ENCODE data around the gene MAP3K4. TPM values are rescaled to one million over a fixed set of nuclear protein-coding genes. Genes with fewer than 3 reads are reported as not detected.

Gene MAP3K4
- total RNA-seq, 1 experiment from 2014 or later = 27.9 TPM

DNA sequence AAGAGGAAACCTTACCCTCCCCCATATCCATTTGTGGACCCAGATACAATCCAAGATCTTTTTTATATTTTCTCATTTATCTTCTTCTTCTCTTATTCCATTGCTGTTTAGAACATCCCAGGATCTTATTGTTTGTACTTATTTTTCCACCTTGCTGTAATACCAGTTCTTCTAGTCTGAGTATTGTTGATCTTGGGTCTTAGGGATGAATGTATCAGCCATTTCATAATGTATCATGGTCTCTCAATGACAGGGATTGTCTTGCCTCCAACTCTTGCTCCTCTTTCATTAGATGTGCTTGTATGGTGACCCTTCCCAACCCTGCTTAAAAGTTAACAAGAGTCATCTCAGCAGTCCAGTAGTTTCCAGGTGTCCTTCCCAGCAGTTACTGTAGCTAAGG is 63.3 kb downstream of the MAP3K4 start:
- Histone ChIP-seq H3K4me3 (ENCODE audit: low read length) (no peak overlapping the region), H3K9me3 (ENCODE audit: low read length) (no peaks in the 10 kb centered on the region), H3K27me3 (ENCODE audit: low read length) (no peaks in the 10 kb centered on the region), H3K27ac (ENCODE audit: low read length) (no peak overlapping the region), H3K4me2 (ENCODE audit: low read length) (no peak overlapping the region), H2AFZ (ENCODE audit: low read length) (no peak overlapping the region), H3K4me1 (ENCODE audit: insufficient read depth, low read length) (peaks cover 8% of the 10 kb centered on the region), H3K79me2 (ENCODE audit: low read length) (peaks cover 26% of the 10 kb centered on the region; the same call in 1 of the 2 replicates), H3K9ac (ENCODE audit: low read length) (no peak overlapping the region), H4K20me1 (ENCODE audit: low read length) (no peaks in the 10 kb centered on the region), H3F3A (ENCODE audit: low read length, unreplicated experiment) (no peaks in the 10 kb centered on the region), H3K9me2 (replicated peaks; ENCODE audit: low read length) (no peaks in the 10 kb centered on the region), H3K36me3 (ENCODE audit: low read depth, low read length) (peaks cover 2% of the 10 kb centered on the region; the same call in 1 of the 2 replicates)
- peak; percentile 37 for DNase-seq
- ATAC-seq = no peak
- intact Hi-C loops (cut with micrococcal nuclease) = no loop called here
- TF ChIP-seq EZH2 (IDR thresholded peaks at IDR 0.05; ENCODE audit: low read length, unreplicated experiment) (no peak), EZH2phosphoT487 (IDR thresholded peaks at IDR 0.05; ENCODE audit: borderline replicate concordance, low read length) (no peak)
- TF ChIP-seq, protein P1, sequence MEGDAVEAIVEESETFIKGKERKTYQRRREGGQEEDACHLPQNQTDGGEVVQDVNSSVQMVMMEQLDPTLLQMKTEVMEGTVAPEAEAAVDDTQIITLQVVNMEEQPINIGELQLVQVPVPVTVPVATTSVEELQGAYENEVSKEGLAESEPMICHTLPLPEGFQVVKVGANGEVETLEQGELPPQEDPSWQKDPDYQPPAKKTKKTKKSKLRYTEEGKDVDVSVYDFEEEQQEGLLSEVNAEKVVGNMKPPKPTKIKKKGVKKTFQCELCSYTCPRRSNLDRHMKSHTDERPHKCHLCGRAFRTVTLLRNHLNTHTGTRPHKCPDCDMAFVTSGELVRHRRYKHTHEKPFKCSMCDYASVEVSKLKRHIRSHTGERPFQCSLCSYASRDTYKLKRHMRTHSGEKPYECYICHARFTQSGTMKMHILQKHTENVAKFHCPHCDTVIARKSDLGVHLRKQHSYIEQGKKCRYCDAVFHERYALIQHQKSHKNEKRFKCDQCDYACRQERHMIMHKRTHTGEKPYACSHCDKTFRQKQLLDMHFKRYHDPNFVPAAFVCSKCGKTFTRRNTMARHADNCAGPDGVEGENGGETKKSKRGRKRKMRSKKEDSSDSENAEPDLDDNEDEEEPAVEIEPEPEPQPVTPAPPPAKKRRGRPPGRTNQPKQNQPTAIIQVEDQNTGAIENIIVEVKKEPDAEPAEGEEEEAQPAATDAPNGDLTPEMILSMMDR (conservative IDR thresholded peaks at IDR 0.05; ENCODE audit: low read depth, low read length) = no peak
- ChIA-PET POLR2A (ENCODE audit: unreplicated experiment) (no interaction called here), CTCF (no interaction called here)
- no TSS peak for BruUV-seq (replicated peaks)

DNA sequence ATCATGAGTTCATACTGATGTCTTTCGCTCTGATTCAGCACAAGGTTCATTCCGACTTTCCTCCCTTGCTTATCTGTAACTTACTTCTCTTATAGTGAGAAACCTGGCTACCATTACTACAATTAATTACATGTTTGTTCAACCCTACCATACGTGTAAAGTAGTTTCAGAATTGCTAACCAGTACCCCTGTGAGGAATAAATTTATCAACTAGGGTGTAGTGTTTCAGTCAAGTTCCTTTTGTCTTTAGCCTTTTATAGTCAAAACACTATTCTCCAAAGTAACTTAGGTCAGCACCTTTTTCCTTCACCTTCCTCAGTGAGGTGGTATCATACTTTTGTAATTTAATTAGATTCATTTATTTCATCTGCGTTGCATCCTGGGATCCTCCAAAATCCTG is 64.9 kb downstream of the MAP3K4 start:
- Histone ChIP-seq H3K9ac (ENCODE audit: low read length) (no peak overlapping the region), H4K20me1 (ENCODE audit: low read length) (no peaks in the 10 kb centered on the region), H3K79me2 (ENCODE audit: low read length) (peaks cover 34% of the 10 kb centered on the region; the same call in 1 of the 2 replicates), H3K9me2 (replicated peaks; ENCODE audit: low read length) (no peaks in the 10 kb centered on the region), H2AFZ (ENCODE audit: low read length) (no peak overlapping the region), H3K36me3 (ENCODE audit: low read depth, low read length) (no peaks in the 10 kb centered on the region), H3K27me3 (ENCODE audit: low read length) (no peaks in the 10 kb centered on the region), H3F3A (ENCODE audit: low read length, unreplicated experiment) (no peaks in the 10 kb centered on the region), H3K27ac (ENCODE audit: low read length) (no peak overlapping the region), H3K4me3 (ENCODE audit: low read length) (no peak overlapping the region), H3K4me1 (ENCODE audit: insufficient read depth, low read length) (peaks cover 8% of the 10 kb centered on the region), H3K4me2 (ENCODE audit: low read length) (no peak overlapping the region), H3K9me3 (ENCODE audit: low read length) (no peaks in the 10 kb centered on the region)
- no peak for DNase-seq
- no peak for ATAC-seq
- BruUV-seq (replicated peaks) = no TSS peak
- ChIA-PET CTCF (no interaction called here), POLR2A (ENCODE audit: unreplicated experiment) (no interaction called here)
- no peak for TF ChIP-seq EZH2 (IDR thresholded peaks at IDR 0.05; ENCODE audit: low read length, unreplicated experiment)
- no peak for TF ChIP-seq EZH2phosphoT487 (IDR thresholded peaks at IDR 0.05; ENCODE audit: borderline replicate concordance, low read length)
- TF ChIP-seq, protein P1 (conservative IDR thresholded peaks at IDR 0.05; ENCODE audit: low read depth, low read length) = no peak
- intact Hi-C loops (cut with micrococcal nuclease) = no loop called here

DNA sequence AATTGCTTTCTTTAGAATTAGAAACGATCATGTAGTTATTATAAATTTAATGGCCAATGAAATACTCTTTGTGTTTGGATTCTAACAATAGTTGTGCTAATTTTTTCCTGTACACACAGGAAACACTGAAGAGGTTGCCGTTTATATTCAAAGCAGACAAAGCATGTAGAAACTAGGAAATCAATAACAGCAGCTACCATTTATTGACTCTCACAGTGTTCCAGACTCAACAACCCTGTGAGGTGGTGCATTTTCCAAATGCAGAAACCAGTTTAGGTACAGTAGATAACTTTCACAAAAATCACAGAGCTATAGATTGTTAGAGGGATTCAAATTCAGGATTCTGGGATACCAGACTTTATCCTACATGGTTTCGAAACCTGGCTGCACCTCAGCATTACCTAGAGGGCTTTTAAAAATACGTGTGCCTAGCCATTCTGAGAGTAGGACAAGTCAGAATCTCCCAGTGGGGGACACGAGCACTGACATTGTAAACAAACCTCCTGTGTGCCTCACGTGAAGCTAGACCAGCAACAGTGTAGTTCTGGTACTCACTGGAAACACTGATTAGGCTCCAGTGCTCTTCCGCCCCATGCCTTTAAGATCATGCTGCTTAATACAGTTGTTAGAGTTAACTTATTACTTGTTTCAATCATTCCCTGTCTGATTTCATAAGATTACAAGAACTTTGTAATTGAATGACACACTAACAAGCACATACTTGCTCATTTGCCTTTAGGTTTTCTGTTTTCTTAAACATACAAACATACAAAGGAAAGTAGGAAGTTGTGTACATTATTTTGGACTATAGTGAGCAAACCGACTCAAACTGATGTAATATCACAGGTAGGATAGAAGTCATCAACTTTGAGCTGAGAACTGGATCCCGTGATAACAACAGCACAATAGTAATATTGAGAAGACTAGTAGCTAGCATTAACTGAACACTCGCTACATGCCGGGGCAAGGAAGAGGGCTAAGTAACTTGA is 65.8 kb downstream of the MAP3K4 start:
- BruUV-seq (replicated peaks) = no TSS peak
- ChIA-PET POLR2A (ENCODE audit: unreplicated experiment) (no interaction called here), CTCF (no interaction called here)
- Histone ChIP-seq H3K27ac (ENCODE audit: low read length) (no peak overlapping the region), H4K20me1 (ENCODE audit: low read length) (no peaks in the 10 kb centered on the region), H3K9me2 (replicated peaks; ENCODE audit: low read length) (no peaks in the 10 kb centered on the region), H3K36me3 (ENCODE audit: low read depth, low read length) (no peaks in the 10 kb centered on the region), H3K9ac (ENCODE audit: low read length) (no peak overlapping the region), H3K4me1 (ENCODE audit: insufficient read depth, low read length) (peaks cover 8% of the 10 kb centered on the region), H3K79me2 (ENCODE audit: low read length) (peaks cover 36% of the 10 kb centered on the region; the same call in 1 of the 2 replicates), H2AFZ (ENCODE audit: low read length) (no peak overlapping the region), H3K4me3 (ENCODE audit: low read length) (no peak overlapping the region), H3K27me3 (ENCODE audit: low read length) (no peaks in the 10 kb centered on the region), H3K9me3 (ENCODE audit: low read length) (no peaks in the 10 kb centered on the region), H3K4me2 (ENCODE audit: low read length) (no peak overlapping the region), H3F3A (ENCODE audit: low read length, unreplicated experiment) (no peaks in the 10 kb centered on the region)
- TF ChIP-seq, protein P1 (conservative IDR thresholded peaks at IDR 0.05; ENCODE audit: low read depth, low read length) = no peak
- TF ChIP-seq EZH2 (IDR thresholded peaks at IDR 0.05; ENCODE audit: low read length, unreplicated experiment) (no peak), EZH2phosphoT487 (IDR thresholded peaks at IDR 0.05; ENCODE audit: borderline replicate concordance, low read length) (no peak)
- DNase-seq (no peak), ATAC-seq (no peak)
- intact Hi-C loops (cut with micrococcal nuclease) = no loop called here
